Renal pelvis (tissue), 12 donors: ENCODE results near the gene PLCL2. TPM values are rescaled to one million over a fixed set of nuclear protein-coding genes. Genes with fewer than 3 reads are reported as not detected.

Source experiments
- DNase-seq: peaks from one replicate; pipeline ENCODE4 v3.0.0-alpha.2; 2013
- long read RNA-seq, 16 experiments: transcript quantifications; one replicate each; lab custom pipeline, GENCODE V29; 2026
- polyA plus RNA-seq, 3 donors: library from polyadenylated mRNA; unstranded; fragments of 120-200 nt; gene quantifications; one replicate each; pipeline ENCODE4 v1.2.1, GENCODE V29; 2013; ENCODE audit not compliant: insufficient read length in 3 of 3

Gene PLCL2
- 10 to 100 TPM; 12.2 to 15.2 (median 13.7) TPM for polyA plus RNA-seq
- long read RNA-seq, donor 1, full-length matches to known transcripts: 2 of 8 reads
- long read RNA-seq, donor 1, partial matches to known transcripts: 6 of 8 reads
- long read RNA-seq, donor 1, other reads (novel, unspliced or antisense): 0 of 8 reads
- long read RNA-seq, donor 2, full-length matches to known transcripts: 1 of 1 reads
- long read RNA-seq, donor 2, partial matches to known transcripts: 0 of 1 reads
- long read RNA-seq, donor 2, other reads (novel, unspliced or antisense): 0 of 1 reads
- long read RNA-seq, donor 3, full-length matches to known transcripts: 3 of 3 reads
- long read RNA-seq, donor 3, partial matches to known transcripts: 0 of 3 reads
- long read RNA-seq, donor 3, other reads (novel, unspliced or antisense): 0 of 3 reads
- long read RNA-seq, donor 4, partial matches to known transcripts: 14 of 14 reads
- long read RNA-seq, donor 4, other reads (novel, unspliced or antisense): 0 of 14 reads
- long read RNA-seq, donor 5, full-length matches to known transcripts: 1 of 10 reads
- long read RNA-seq, donor 5, partial matches to known transcripts: 9 of 10 reads
- long read RNA-seq, donor 5, other reads (novel, unspliced or antisense): 0 of 10 reads
- long read RNA-seq, donor 6, full-length matches to known transcripts: 1 of 6 reads
- long read RNA-seq, donor 6, partial matches to known transcripts: 5 of 6 reads
- long read RNA-seq, donor 6, other reads (novel, unspliced or antisense): 0 of 6 reads
- long read RNA-seq, donor 7, full-length matches to known transcripts: 3 of 3 reads
- long read RNA-seq, donor 7, partial matches to known transcripts: 0 of 3 reads
- long read RNA-seq, donor 7, other reads (novel, unspliced or antisense): 0 of 3 reads
- long read RNA-seq, donor 8, full-length matches to known transcripts: 1 of 8 reads
- long read RNA-seq, donor 8, partial matches to known transcripts: 7 of 8 reads
- long read RNA-seq, donor 8, other reads (novel, unspliced or antisense): 0 of 8 reads
- long read RNA-seq, donor 9, full-length matches to known transcripts: 2 of 2 reads
- long read RNA-seq, donor 9, partial matches to known transcripts: 0 of 2 reads
- long read RNA-seq, donor 9, other reads (novel, unspliced or antisense): 0 of 2 reads
- long read RNA-seq, donor 10, full-length matches to known transcripts: 2 of 2 reads
- long read RNA-seq, donor 10, partial matches to known transcripts: 0 of 2 reads
- long read RNA-seq, donor 10, other reads (novel, unspliced or antisense): 0 of 2 reads
- long read RNA-seq, donor 11, full-length matches to known transcripts: 2 of 2 reads
- long read RNA-seq, donor 11, partial matches to known transcripts: 0 of 2 reads
- long read RNA-seq, donor 11, other reads (novel, unspliced or antisense): 0 of 2 reads
- long read RNA-seq, donor 12: 0 reads
- long read RNA-seq, donor 13: 0 reads
- long read RNA-seq, donor 14: 0 reads
- long read RNA-seq, donor 15, full-length matches to known transcripts: 2 of 2 reads
- long read RNA-seq, donor 15, partial matches to known transcripts: 0 of 2 reads
- long read RNA-seq, donor 15, other reads (novel, unspliced or antisense): 0 of 2 reads
- long read RNA-seq, donor 16, full-length matches to known transcripts: 4 of 4 reads
- long read RNA-seq, donor 16, partial matches to known transcripts: 0 of 4 reads
- long read RNA-seq, donor 16, other reads (novel, unspliced or antisense): 0 of 4 reads

- peak; percentile 41 for DNase-seq
Observed at GRCh38 chr3:16884748-16885592, at the start of gene PLCL2. Gene PLCL2 (plus strand): TSS chr3:16884955. CDS start chr3:16885040, 85 bp downstream.

- no peak for DNase-seq
Observed at GRCh38 chr3:16836505-16837237, 48.1 kb upstream of the PLCL2 start.

GRCh38 chr3:16837602-16838001 is 47.2 kb upstream of the PLCL2 start:
- no peak for DNase-seq

- DNase-seq: no peak
Observed at GRCh38 chr3:16838561-16838960, 46.2 kb upstream of the PLCL2 start.

- no peak for DNase-seq
Observed at GRCh38 chr3:16839271-16840100, 45.3 kb upstream of the PLCL2 start.

GRCh38 chr3:16840101-16840424 is 44.7 kb upstream of the PLCL2 start:
- no peak for DNase-seq

- no peak for DNase-seq
Observed at GRCh38 chr3:16841041-16841753, 43.6 kb upstream of the PLCL2 start.

- DNase-seq: no peak
Observed at GRCh38 chr3:16841904-16842271, 42.9 kb upstream of the PLCL2 start.

GRCh38 chr3:16842272-16843270 is 42.2 kb upstream of the PLCL2 start:
- DNase-seq: peak; percentile 26

- DNase-seq: no peak
Observed at GRCh38 chr3:16844222-16844621, 40.5 kb upstream of the PLCL2 start.

GRCh38 chr3:16844791-16845190 is 40.0 kb upstream of the PLCL2 start:
- DNase-seq: no peak

- no peak for DNase-seq
Observed at GRCh38 chr3:16846373-16847080, 38.2 kb upstream of the PLCL2 start.

GRCh38 chr3:16848007-16848406 is 36.7 kb upstream of the PLCL2 start:
- DNase-seq: no peak

- peak; percentile 27 for DNase-seq
Observed at GRCh38 chr3:16849229-16849628, 35.5 kb upstream of the PLCL2 start.

GRCh38 chr3:16849795-16850194 is 35.0 kb upstream of the PLCL2 start:
- no peak for DNase-seq

GRCh38 chr3:16855497-16855896 is 29.3 kb upstream of the PLCL2 start:
- DNase-seq: no peak
